DOHH2 (cell line): Measurements from ENCODE around the gene GFRA1.

Experiments
- H3F3A ChIP-seq: fragments of 200-600 bp; sonication (generic), shearing (Covaris generic); 2 replicates; pipeline ENCODE4 v1.6.0; 2016; ENCODE audit warnings: antibody characterized with exemption, mild to moderate bottlenecking; ENCODE audit not compliant: control insufficient read depth, insufficient read depth
- H3K27ac ChIP-seq: fragments of 200-600 bp; sonication (generic); 2 replicates; pipeline ENCODE4 v1.5.1; 2014; ENCODE audit warnings: low read depth, mild to moderate bottlenecking, low read length, moderate library complexity
- H3K27me3 ChIP-seq: fragments of 200-600 bp; sonication (generic); 2 replicates; pipeline ENCODE4 v1.6.1; 2014; ENCODE audit warnings: mild to moderate bottlenecking, low read length, mixed read lengths; ENCODE audit not compliant: control insufficient read depth
- H3K36me3 ChIP-seq: fragments of 200-600 bp; sonication (generic); 2 replicates; pipeline ENCODE4 v1.6.1; 2014; ENCODE audit warnings: mild to moderate bottlenecking, low read length, moderate library complexity, mixed read lengths; ENCODE audit not compliant: control insufficient read depth
- H3K4me1 ChIP-seq: fragments of 200-600 bp; sonication (generic); 2 replicates; pipeline ENCODE4 v1.6.1; 2014; ENCODE audit warnings: mild to moderate bottlenecking, low read length, mixed read lengths; ENCODE audit not compliant: control insufficient read depth
- H3K4me2 ChIP-seq: fragments of 200-600 bp; sonication (generic); 2 replicates; pipeline ENCODE4 v1.6.0; 2014; ENCODE audit warnings: mild to moderate bottlenecking, low read length, moderate library complexity
- H3K4me3 ChIP-seq: fragments of 200-600 bp; sonication (generic); 2 replicates; pipeline ENCODE4 v1.5.1; 2014; ENCODE audit warnings: mild to moderate bottlenecking, low read length, mixed read lengths
- H3K79me2 ChIP-seq: fragments of 200-600 bp; sonication (generic); 2 replicates; pipeline ENCODE4 v1.6.1; 2014; ENCODE audit warnings: mild to moderate bottlenecking, low read length, mixed read lengths; ENCODE audit not compliant: control insufficient read depth
- H3K9me2 ChIP-seq: fragments of 200-600 bp; sonication (generic); replicated peaks from 2 replicates; pipeline ENCODE4 v1.6.1; 2014; ENCODE audit warnings: mild to moderate bottlenecking, low read length, mixed read lengths; ENCODE audit not compliant: control insufficient read depth
- H3K9me3 ChIP-seq: fragments of 200-600 bp; sonication (generic); 2 replicates; pipeline ENCODE4 v1.6.1; 2014; ENCODE audit warnings: antibody characterized with exemption, low read length, mixed read lengths; ENCODE audit not compliant: control insufficient read depth, insufficient read depth
- H4K20me1 ChIP-seq: fragments of 200-600 bp; sonication (generic); 2 replicates; pipeline ENCODE4 v1.6.0; 2014; ENCODE audit warnings: low read depth, mild to moderate bottlenecking, antibody characterized with exemption, low read length, moderate library complexity; ENCODE audit not compliant: control insufficient read depth, insufficient read depth
- CTCF ChIP-seq: fragments of 200-600 bp; sonication (generic); IDR thresholded peaks from one replicate; pipeline ENCODE4 v1.5.1; 2014; ENCODE audit warnings: antibody characterized with exemption, mild to moderate bottlenecking, low read depth, low read length; ENCODE audit not compliant: poor library complexity, severe bottlenecking
- EZH2phosphoT487 ChIP-seq: fragments of 200-600 bp; sonication (generic); IDR thresholded peaks from 2 replicates; pipeline ENCODE4 v1.6.1; 2017; ENCODE audit warnings: borderline replicate concordance, mild to moderate bottlenecking, antibody characterized with exemption, low read length, moderate library complexity, mixed read lengths

The GFRA1 gene

DNA sequence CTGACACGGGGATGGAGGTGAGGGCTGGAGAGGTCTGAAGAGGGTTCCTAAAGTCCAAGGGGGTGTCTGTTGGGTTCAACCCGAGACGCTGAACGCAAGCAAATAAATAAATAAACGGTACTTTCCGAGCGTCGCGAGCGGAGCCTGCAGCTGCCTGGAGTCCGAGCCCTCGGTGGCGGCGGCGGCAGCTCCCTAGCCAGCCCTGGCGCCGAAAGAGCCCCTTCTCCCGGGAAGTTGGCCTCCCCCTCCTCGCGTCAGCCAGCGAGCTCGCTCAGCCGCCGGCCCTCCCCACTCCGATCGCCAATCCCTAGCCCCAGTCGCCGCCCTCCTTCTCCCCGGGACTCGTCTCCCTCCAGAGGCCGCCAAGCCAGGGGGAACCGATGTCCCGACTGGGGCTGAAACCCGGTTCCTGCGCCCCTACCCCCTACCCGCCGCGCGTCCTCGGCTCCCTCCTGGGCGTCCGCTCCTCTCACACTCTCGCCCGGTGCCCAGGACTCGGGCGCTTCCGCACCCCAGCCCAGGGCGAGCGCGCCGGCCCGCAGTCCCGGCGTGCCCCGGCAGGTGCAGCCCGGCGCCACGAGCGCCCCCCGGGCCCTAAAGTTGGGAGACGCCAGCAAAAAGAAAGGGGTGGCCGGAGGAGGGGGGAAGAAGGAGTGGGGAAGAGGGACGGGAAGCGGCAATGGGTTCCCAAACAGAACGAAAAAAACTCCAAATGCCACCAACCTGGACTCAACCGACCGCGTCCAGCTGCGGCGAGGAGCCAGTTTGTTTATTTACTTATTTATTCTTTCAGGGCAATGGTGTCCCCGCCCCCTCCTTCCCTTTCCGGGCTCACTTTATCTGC lies at the start of gene GFRA1:
GFRA1 (minus strand) TSS at position 767 of the 844 bp plus-strand sequence. CDS start 1,177 bp downstream, outside the sequence.
- no peaks in the 10 kb centered on the region for H3K9me2 ChIP-seq
- H3K4me2 ChIP-seq, result no peak within 1 kb of the TSS
- H3K27ac ChIP-seq, result no peak within 1 kb of the TSS
- H3K27me3 ChIP-seq, result no peaks in the 10 kb centered on the region
- H3K36me3 ChIP-seq, result no peaks in the 10 kb centered on the region
- H3F3A ChIP-seq, result no peaks in the 10 kb centered on the region
- TF ChIP-seq CTCF, result no peak
- no peak for TF ChIP-seq EZH2phosphoT487
- H3K9me3 ChIP-seq, result peaks cover 9% of the 10 kb centered on the region; the same call in 1 of the 2 replicates
- no peaks in the 10 kb centered on the region for H4K20me1 ChIP-seq
- H3K4me1 ChIP-seq, result no peaks in the 10 kb centered on the region
- H3K4me3 ChIP-seq, result no peak within 1 kb of the TSS
- no peaks in the 10 kb centered on the region for H3K79me2 ChIP-seq

DNA sequence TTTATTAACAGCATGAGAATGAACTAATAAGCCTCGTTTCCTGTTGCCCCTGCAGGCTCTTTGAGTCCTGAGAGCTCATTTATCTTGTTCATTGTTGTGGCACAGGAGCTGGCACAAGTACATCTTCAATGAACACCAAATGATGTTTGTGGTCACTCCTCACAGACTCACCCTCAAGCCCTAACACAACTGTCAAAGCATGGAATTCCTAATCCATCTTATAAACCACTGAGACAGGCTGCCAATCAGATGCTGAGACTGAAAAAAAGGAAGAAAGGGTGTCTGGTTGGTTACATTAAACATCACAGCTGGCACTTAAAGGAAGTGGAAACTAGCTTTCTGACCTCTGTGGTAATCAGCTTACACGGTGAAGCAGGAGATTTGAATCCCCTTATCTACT lies 43.5 kb upstream of the GFRA1 start:
- no peaks in the 10 kb centered on the region for H4K20me1 ChIP-seq
- H3K9me3 ChIP-seq, result no peaks in the 10 kb centered on the region
- no peaks in the 10 kb centered on the region for H3K36me3 ChIP-seq
- no peak overlapping the region for H3K4me3 ChIP-seq
- no peaks in the 10 kb centered on the region for H3K27me3 ChIP-seq
- no peak overlapping the region for H3K4me2 ChIP-seq
- no peaks in the 10 kb centered on the region for H3K79me2 ChIP-seq
- H3F3A ChIP-seq, result no peaks in the 10 kb centered on the region
- no peaks in the 10 kb centered on the region for H3K9me2 ChIP-seq
- H3K27ac ChIP-seq, result no peak overlapping the region
- no peak for TF ChIP-seq EZH2phosphoT487
- TF ChIP-seq CTCF, result no peak
- H3K4me1 ChIP-seq, result no peaks in the 10 kb centered on the region

GRCh38 chr10:116312548-116312947 lies 39.5 kb upstream of the GFRA1 start:
- H3K79me2 ChIP-seq, result no peaks in the 10 kb centered on the region
- no peaks in the 10 kb centered on the region for H3K4me1 ChIP-seq

More at GRCh38 chr10:116312548-116312947, 39.5 kb upstream of the GFRA1 start:
- no peaks in the 10 kb centered on the region for H4K20me1 ChIP-seq
- no peak overlapping the region for H3K4me2 ChIP-seq
- H3K27ac ChIP-seq, result no peak overlapping the region
- H3K9me3 ChIP-seq, result no peaks in the 10 kb centered on the region
- no peaks in the 10 kb centered on the region for H3K27me3 ChIP-seq
- H3K4me3 ChIP-seq, result no peak overlapping the region
- H3K9me2 ChIP-seq, result no peaks in the 10 kb centered on the region
- no peaks in the 10 kb centered on the region for H3F3A ChIP-seq
- H3K36me3 ChIP-seq, result no peaks in the 10 kb centered on the region
- TF ChIP-seq EZH2phosphoT487 (no peak), CTCF (no peak)
